GM12878 (cell line): Measurements from ENCODE around the gene TRPT1. TPM values are rescaled to one million over a fixed set of nuclear protein-coding genes. Genes with fewer than 3 reads are reported as not detected.

Experiments used
- ATAC-seq: fragments of 200-7000 bp; cut with Tn5 transposase; 3 replicates; pipeline ENCODE4 v1.9.1; 2020; ENCODE audit warnings: mild to moderate bottlenecking, moderate library complexity
- BruUV-seq: library from RNA; stranded (reverse); fragments of 400-500 nt; replicated peaks from 2 replicates; lab custom pipeline; 2021; lab: Mats Ljungman, UMichigan
- CTCF ChIA-PET: fragments of 300-600 bp; sonication (Branson Sonifier 250); formaldehyde crosslinking; extraction: SDS; loops from one replicate; lab custom pipeline; 2021; ENCODE audit warnings: inconsistent platforms; lab: Yijun Ruan, JAX
- POLR2A ChIA-PET: fragments of 350-600 bp; formaldehyde crosslinking; extraction: SDS; loops from one replicate; lab custom pipeline; 2021; ENCODE audit warnings: inconsistent platforms; lab: Charles Lee
- RAD21 ChIA-PET: fragments of 300-600 bp; sonication (Branson Sonifier 250); formaldehyde crosslinking; loops from one replicate; lab custom pipeline; 2023; ENCODE audit warnings: antibody characterized with exemption; ENCODE audit not compliant: unreplicated experiment; lab: Charles Lee
- SMC1A ChIA-PET: fragments of 300-600 bp; sonication (Branson Sonifier 250); formaldehyde crosslinking; loops from one replicate; lab custom pipeline; 2023; ENCODE audit not compliant: unreplicated experiment, uncharacterized antibody; lab: Charles Lee
- DNase-seq: peaks from one replicate; pipeline ENCODE4 v3.0.0-alpha.2; 2011; ENCODE audit warnings: low read depth, low spot score
- FAIRE-seq: peaks from 3 replicates; lab custom pipeline; 2011; peaks lifted over from hg19 to GRCh38; lab: Jason Lieb, UNC
- H2AFZ ChIP-seq: 2 replicates; pipeline ENCODE4 v1.6.0; 2011; ENCODE audit warnings: low read depth, low read length, control low read depth; ENCODE audit not compliant: control insufficient read depth
- H3K27ac ChIP-seq: 2 replicates; pipeline ENCODE4 v1.5.1; 2011; ENCODE audit warnings: control low read depth; ENCODE audit not compliant: control insufficient read depth, insufficient read depth
- H3K27me3 ChIP-seq, 2 experiments: replicated peaks in 1 of 2; 2 replicates each; pipeline versions ENCODE4 v1.6.0 to v1.6.1; 2011; ENCODE audit warnings: low read length in 1 of 2; ENCODE audit not compliant: control insufficient read depth in 2 of 2, insufficient read depth in 2 of 2
- H3K36me3 ChIP-seq, 2 experiments: 2 replicates each; pipeline ENCODE4 v1.5.1; 2011; ENCODE audit warnings: low read length in 1 of 2; ENCODE audit not compliant: control insufficient read depth in 2 of 2, insufficient read depth in 2 of 2
- H3K4me1 ChIP-seq: 2 replicates; pipeline ENCODE4 v1.6.1; 2011; ENCODE audit warnings: mild to moderate bottlenecking, low read length, moderate library complexity, mixed read lengths; ENCODE audit not compliant: control insufficient read depth, insufficient read depth
- H3K4me2 ChIP-seq: 2 replicates; pipeline ENCODE4 v1.6.0; 2011; ENCODE audit warnings: control low read depth; ENCODE audit not compliant: control insufficient read depth, insufficient read depth
- H3K4me3 ChIP-seq: fragments of 200-600 bp; sonication (generic); 2 replicates; pipeline ENCODE4 v1.5.1; 2016
- H3K79me2 ChIP-seq: 2 replicates; pipeline ENCODE4 v1.6.0; 2011; ENCODE audit warnings: low read length; ENCODE audit not compliant: control insufficient read depth, insufficient read depth
- H3K9ac ChIP-seq: 2 replicates; pipeline ENCODE4 v1.8.0; 2011; ENCODE audit warnings: low read length, control low read depth, mixed read lengths; ENCODE audit not compliant: control insufficient read depth, insufficient read depth
- H3K9me3 ChIP-seq: replicated peaks from 3 replicates; pipeline ENCODE4 v1.5.1; 2011; ENCODE audit warnings: mild to moderate bottlenecking, low read length; ENCODE audit not compliant: control insufficient read depth, insufficient read depth
- H4K20me1 ChIP-seq: 2 replicates; pipeline ENCODE4 v1.6.0; 2011; ENCODE audit not compliant: control insufficient read depth, insufficient read depth
- EED ChIP-seq: sonication (generic); IDR thresholded peaks from 2 replicates; pipeline ENCODE4 v1.6.1; 2016; ENCODE audit warnings: antibody characterized with exemption, low read depth
- HDGF ChIP-seq: fragments of 450-650 bp; IDR thresholded peaks from 2 replicates; pipeline ENCODE4 v1.6.1; 2016; ENCODE audit warnings: antibody characterized with exemption
- NFYA ChIP-seq: IDR thresholded peaks from 2 replicates; pipeline ENCODE4 v1.6.1; 2011; ENCODE audit warnings: low read depth, mild to moderate bottlenecking, low read length, improper control_type of control experiment, borderline replicate concordance
- POLR2A ChIP-seq: IDR thresholded peaks from 2 replicates; pipeline ENCODE4 v1.6.1; 2011; ENCODE audit warnings: low read depth, mild to moderate bottlenecking, low read length
- RBBP5 ChIP-seq: fragments of 200-600 bp; sonication (generic); conservative IDR thresholded peaks from 2 replicates; pipeline ENCODE4 v1.6.1; 2016
- SUZ12 ChIP-seq: fragments of 200-600 bp; sonication (generic); IDR thresholded peaks from one replicate; pipeline ENCODE4 v1.6.1; 2018; ENCODE audit warnings: antibody characterized with exemption, mild to moderate bottlenecking; ENCODE audit not compliant: unreplicated experiment
- ZNF217 ChIP-seq: fragments of 450-650 bp; IDR thresholded peaks from 2 replicates; pipeline ENCODE4 v1.6.1; 2017; ENCODE audit warnings: antibody characterized with exemption, mild to moderate bottlenecking
- ZNF24 ChIP-seq: fragments of 450-650 bp; IDR thresholded peaks from 2 replicates; pipeline ENCODE4 v1.6.1; 2017; ENCODE audit warnings: antibody characterized with exemption, mild to moderate bottlenecking
- whole genome bisulfite sequencing: methylation state at CpG from one replicate; pipeline ENCODE4 v1.1.6; 2016; ENCODE audit warnings: low lambda C conversion rate; ENCODE audit not compliant: insufficient replicate concordance, insufficient coverage; ENCODE audit errors: missing lambda C conversion rate; 5-methylcytosine and 5-hydroxymethylcytosine counted together
- in situ Hi-C: fragments of 300-500 bp; cut with MboI; formaldehyde crosslinking; loops from 9 replicates; pipeline ENCODE4 v1.14.3; 2018; ENCODE audit warnings: mixed read lengths
- intact Hi-C: fragments of 100-400 bp; cut with micrococcal nuclease; formaldehyde crosslinking; loops from one replicate; pipeline ENCODE4 v1.14.2; 2022; ENCODE audit not compliant: unreplicated experiment
- polyA plus RNA-seq, 11 experiments: library from polyadenylated mRNA; depleted of rRNA in 4 of 11; unstranded in 6 of 11; stranded (reverse) in 5 of 11; fragments of >200 nt; fragmentation: Nextera tagmentation in 4 of 11; fragmentation: Illumina TruSeq in 1 of 11; extraction: Ambion mirVana in 4 of 11; extraction: Trizol in 1 of 11; gene quantifications; 1 replicate in 1 of 11; 2 replicates in 10 of 11; pipeline versions ENCODE4 v1.2.1 to v1.2.3, GENCODE V29; 2011 to 2016; ENCODE audit warnings: inconsistent platforms in 2 of 11, missing spikeins in 2 of 11, low read depth in 1 of 11
- total RNA-seq, 4 experiments: library from RNA; depleted of rRNA in 3 of 4; stranded (reverse); fragments of >200 nt in 3 of 4; fragmentation: Illumina TruSeq in 1 of 4; extraction: Trizol in 1 of 4; gene quantifications; 2 replicates each; pipeline versions ENCODE4 v1.2.1 to v1.2.3, GENCODE V29; 2013 to 2021
- TF ChIP-seq, protein P1 (sequence below): IDR thresholded peaks from 2 replicates; pipeline ENCODE4 v1.6.1; 2012; ENCODE audit warnings: improper control_type of control experiment, low read depth, low read length; ENCODE audit not compliant: insufficient replicate concordance
- TF ChIP-seq, protein P2 (sequence below): fragments of 450-650 bp; IDR thresholded peaks from 2 replicates; pipeline ENCODE4 v1.6.1; 2017; ENCODE audit warnings: mild to moderate bottlenecking, low read depth, inconsistent platforms; ENCODE audit not compliant: poor library complexity, severe bottlenecking
- TF ChIP-seq, protein P3 (sequence below): fragments of 450-650 bp; IDR thresholded peaks from 2 replicates; pipeline ENCODE4 v1.6.1; 2018; ENCODE audit warnings: borderline replicate concordance, mild to moderate bottlenecking; ENCODE audit not compliant: partially characterized antibody

Gene TRPT1
- total and polyA plus RNA-seq, 10 of the 15 experiments (the other 5 are each of a cell fraction or from before 2014, with no cell fraction given), result 7.1 to 63.0 (median 31.4) TPM

DNA sequence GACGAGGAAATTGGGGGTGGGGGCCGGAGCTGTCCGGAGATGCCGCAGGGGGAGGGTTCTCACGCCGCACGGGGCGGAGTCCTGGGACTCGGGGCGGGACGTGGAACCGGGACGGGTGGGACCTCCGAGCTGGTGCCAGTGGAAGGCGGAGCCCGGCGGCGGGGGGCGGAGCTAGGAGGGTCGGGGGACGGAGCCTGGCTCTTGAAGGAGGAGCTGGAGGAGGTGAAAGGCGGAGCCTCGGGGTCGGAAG, 15.2 kb upstream of the TRPT1 start:
- ChIA-PET CTCF (interaction anchor here (0.6 to 6.2 kb wide), 11 partner anchors 10 to 77 kb away, joined by 3 to 31 read pairs (median 4); partner anchors contain the start of genes NUDT22, PLCB3, PRDX5 and TRMT112), POLR2A (interaction anchor here (0.5 to 7.4 kb wide), 22 partner anchors 9 to 1569 kb away, joined by 3 to 77 read pairs (median 4); partner anchors contain the start of genes BAD, CATSPERZ, DNAJC4 and ESRRA), RAD21 (interaction anchor here (0.7 to 8.6 kb wide), 11 partner anchors 9 to 76 kb away, joined by 3 to 104 read pairs (median 5); partner anchors contain the start of genes CATSPERZ, FERMT3, NUDT22 and PLCB3), SMC1A (interaction anchor here (0.9 to 5.0 kb wide), 3 partner anchors 15 to 63 kb away, joined by 3 to 40 read pairs (median 6); partner anchors contain the start of genes FERMT3, NUDT22 and TRPT1)
- peak overlapping the region; percentile 92 for H3K27ac ChIP-seq
- H3K79me2 ChIP-seq, result peaks cover 35% of the 10 kb centered on the region
- H3K36me3 ChIP-seq, result peaks cover 0 to 15% of the 10 kb centered on the region in 2 experiments; a peak in 2 of 4 replicates
- peak overlapping the region; percentile 59 for H3K4me3 ChIP-seq
- TF ChIP-seq POLR2A, result peak; percentile 65; the same call in 1 of the 2 replicates
- TF ChIP-seq NFYA, result no peak
- no peak for TF ChIP-seq SUZ12
- TF ChIP-seq, protein P1, sequence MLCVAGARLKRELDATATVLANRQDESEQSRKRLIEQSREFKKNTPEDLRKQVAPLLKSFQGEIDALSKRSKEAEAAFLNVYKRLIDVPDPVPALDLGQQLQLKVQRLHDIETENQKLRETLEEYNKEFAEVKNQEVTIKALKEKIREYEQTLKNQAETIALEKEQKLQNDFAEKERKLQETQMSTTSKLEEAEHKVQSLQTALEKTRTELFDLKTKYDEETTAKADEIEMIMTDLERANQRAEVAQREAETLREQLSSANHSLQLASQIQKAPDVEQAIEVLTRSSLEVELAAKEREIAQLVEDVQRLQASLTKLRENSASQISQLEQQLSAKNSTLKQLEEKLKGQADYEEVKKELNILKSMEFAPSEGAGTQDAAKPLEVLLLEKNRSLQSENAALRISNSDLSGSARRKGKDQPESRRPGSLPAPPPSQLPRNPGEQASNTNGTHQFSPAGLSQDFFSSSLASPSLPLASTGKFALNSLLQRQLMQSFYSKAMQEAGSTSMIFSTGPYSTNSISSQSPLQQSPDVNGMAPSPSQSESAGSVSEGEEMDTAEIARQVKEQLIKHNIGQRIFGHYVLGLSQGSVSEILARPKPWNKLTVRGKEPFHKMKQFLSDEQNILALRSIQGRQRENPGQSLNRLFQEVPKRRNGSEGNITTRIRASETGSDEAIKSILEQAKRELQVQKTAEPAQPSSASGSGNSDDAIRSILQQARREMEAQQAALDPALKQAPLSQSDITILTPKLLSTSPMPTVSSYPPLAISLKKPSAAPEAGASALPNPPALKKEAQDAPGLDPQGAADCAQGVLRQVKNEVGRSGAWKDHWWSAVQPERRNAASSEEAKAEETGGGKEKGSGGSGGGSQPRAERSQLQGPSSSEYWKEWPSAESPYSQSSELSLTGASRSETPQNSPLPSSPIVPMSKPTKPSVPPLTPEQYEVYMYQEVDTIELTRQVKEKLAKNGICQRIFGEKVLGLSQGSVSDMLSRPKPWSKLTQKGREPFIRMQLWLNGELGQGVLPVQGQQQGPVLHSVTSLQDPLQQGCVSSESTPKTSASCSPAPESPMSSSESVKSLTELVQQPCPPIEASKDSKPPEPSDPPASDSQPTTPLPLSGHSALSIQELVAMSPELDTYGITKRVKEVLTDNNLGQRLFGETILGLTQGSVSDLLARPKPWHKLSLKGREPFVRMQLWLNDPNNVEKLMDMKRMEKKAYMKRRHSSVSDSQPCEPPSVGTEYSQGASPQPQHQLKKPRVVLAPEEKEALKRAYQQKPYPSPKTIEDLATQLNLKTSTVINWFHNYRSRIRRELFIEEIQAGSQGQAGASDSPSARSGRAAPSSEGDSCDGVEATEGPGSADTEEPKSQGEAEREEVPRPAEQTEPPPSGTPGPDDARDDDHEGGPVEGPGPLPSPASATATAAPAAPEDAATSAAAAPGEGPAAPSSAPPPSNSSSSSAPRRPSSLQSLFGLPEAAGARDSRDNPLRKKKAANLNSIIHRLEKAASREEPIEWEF, result no peak
- no peak for TF ChIP-seq RBBP5
- TF ChIP-seq HDGF, result peak; percentile 100
- TF ChIP-seq, protein P2, sequence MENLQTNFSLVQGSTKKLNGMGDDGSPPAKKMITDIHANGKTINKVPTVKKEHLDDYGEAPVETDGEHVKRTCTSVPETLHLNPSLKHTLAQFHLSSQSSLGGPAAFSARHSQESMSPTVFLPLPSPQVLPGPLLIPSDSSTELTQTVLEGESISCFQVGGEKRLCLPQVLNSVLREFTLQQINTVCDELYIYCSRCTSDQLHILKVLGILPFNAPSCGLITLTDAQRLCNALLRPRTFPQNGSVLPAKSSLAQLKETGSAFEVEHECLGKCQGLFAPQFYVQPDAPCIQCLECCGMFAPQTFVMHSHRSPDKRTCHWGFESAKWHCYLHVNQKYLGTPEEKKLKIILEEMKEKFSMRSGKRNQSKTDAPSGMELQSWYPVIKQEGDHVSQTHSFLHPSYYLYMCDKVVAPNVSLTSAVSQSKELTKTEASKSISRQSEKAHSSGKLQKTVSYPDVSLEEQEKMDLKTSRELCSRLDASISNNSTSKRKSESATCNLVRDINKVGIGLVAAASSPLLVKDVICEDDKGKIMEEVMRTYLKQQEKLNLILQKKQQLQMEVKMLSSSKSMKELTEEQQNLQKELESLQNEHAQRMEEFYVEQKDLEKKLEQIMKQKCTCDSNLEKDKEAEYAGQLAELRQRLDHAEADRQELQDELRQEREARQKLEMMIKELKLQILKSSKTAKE, result no peak
- TF ChIP-seq ZNF24, result no peak
- no peak for TF ChIP-seq ZNF217
- TF ChIP-seq EED, result no peak
- TF ChIP-seq, protein P3, sequence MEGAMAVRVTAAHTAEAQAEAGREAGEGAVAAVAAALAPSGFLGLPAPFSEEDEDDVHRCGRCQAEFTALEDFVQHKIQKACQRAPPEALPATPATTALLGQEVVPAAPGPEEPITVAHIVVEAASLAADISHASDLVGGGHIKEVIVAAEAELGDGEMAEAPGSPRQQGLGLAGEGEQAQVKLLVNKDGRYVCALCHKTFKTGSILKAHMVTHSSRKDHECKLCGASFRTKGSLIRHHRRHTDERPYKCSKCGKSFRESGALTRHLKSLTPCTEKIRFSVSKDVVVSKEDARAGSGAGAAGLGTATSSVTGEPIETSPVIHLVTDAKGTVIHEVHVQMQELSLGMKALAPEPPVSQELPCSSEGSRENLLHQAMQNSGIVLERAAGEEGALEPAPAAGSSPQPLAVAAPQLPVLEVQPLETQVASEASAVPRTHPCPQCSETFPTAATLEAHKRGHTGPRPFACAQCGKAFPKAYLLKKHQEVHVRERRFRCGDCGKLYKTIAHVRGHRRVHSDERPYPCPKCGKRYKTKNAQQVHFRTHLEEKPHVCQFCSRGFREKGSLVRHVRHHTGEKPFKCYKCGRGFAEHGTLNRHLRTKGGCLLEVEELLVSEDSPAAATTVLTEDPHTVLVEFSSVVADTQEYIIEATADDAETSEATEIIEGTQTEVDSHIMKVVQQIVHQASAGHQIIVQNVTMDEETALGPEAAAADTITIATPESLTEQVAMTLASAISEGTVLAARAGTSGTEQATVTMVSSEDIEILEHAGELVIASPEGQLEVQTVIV, result no peak
- peaks cover 37% of the 10 kb centered on the region for H3K4me1 ChIP-seq
- WGBS, result 0% methylated on average over 11 of the region's 24 CpGs
- intact Hi-C loops (loop anchor here (2.0 kb wide), 2 partner anchors 36 to 64 kb away; partner anchors contain the start of gene ESRRA), in situ Hi-C loops (loop anchor here (25.0 kb wide), 1 partner anchor 1621 kb away; the partner anchor contains the start of genes CFL1, EFEMP2 and MUS81)
- no peak for FAIRE-seq
- no peaks in the 10 kb centered on the region for H4K20me1 ChIP-seq
- DNase-seq, result peak; percentile 91
- no peaks in the 10 kb centered on the region for H3K27me3 ChIP-seq
- peak overlapping the region; percentile 87 for H3K9ac ChIP-seq
- H3K4me2 ChIP-seq, result 0 out of 2 replicates have a peak overlapping the region, but pooled peaks have one; percentile 90
- no TSS peak for BruUV-seq
- peak; percentile 83 for ATAC-seq
- H2AFZ ChIP-seq, result peak overlapping the region; percentile 82
- H3K9me3 ChIP-seq, result no peaks in the 10 kb centered on the region
